H1 (cell line): ENCODE data around the gene THADA. TPM values are rescaled to one million over a fixed set of nuclear protein-coding genes. Genes with fewer than 3 reads are reported as not detected.

Source experiments
- CTCF ChIA-PET: fragments of 300-600 bp; sonication (Branson Sonifier 250); formaldehyde crosslinking; loops from one replicate; lab custom pipeline; 2021; ENCODE audit not compliant: partially characterized antibody; lab: Charles Lee
- POLR2A ChIA-PET: fragments of 300-600 bp; sonication (Branson Sonifier 250); formaldehyde crosslinking; loops from one replicate; lab custom pipeline; 2021; ENCODE audit warnings: inconsistent platforms; ENCODE audit not compliant: partially characterized antibody; lab: Charles Lee
- DNase-seq, 2 experiments: peaks; one replicate each; pipeline versions ENCODE4 v3.0.0 to v3.0.0-alpha.2; 2010 to 2022; ENCODE audit warnings: low spot score in 2 of 2, low read depth in 1 of 2, mixed read lengths in 1 of 2
- FAIRE-seq: peaks from 2 replicates; lab custom pipeline; 2011; peaks lifted over from hg19 to GRCh38; lab: Jason Lieb, UNC
- H2AFZ ChIP-seq: 2 replicates; pipeline ENCODE4 v1.8.1; 2012; ENCODE audit warnings: low read length, inconsistent platforms
- H2AK5ac ChIP-seq: 2 replicates; pipeline ENCODE4 v1.6.1; 2013; ENCODE audit warnings: low read depth, low read length
- H2BK120ac ChIP-seq: replicated peaks from 2 replicates; pipeline ENCODE3; 2013; ENCODE audit warnings: low read depth, low read length, inconsistent platforms
- H2BK12ac ChIP-seq: 2 replicates; pipeline ENCODE4 v1.6.1; 2013; ENCODE audit warnings: low read depth, low read length
- H2BK15ac ChIP-seq: 2 replicates; pipeline ENCODE4 v1.6.1; 2013; ENCODE audit warnings: low read length
- H2BK20ac ChIP-seq: 2 replicates; pipeline ENCODE4 v1.6.1; 2013; ENCODE audit warnings: low read length
- H2BK5ac ChIP-seq: 2 replicates; pipeline ENCODE4 v1.6.1; 2013; ENCODE audit warnings: low read depth, low read length
- H3K14ac ChIP-seq: 2 replicates; pipeline ENCODE4 v1.6.1; 2013; ENCODE audit warnings: inconsistent platforms; ENCODE audit not compliant: insufficient read length
- H3K18ac ChIP-seq: 2 replicates; pipeline ENCODE4 v1.6.1; 2013; ENCODE audit warnings: low read length; ENCODE audit errors: extremely low read depth
- H3K23ac ChIP-seq: 2 replicates; pipeline ENCODE4 v1.6.1; 2013; ENCODE audit warnings: inconsistent platforms; ENCODE audit not compliant: insufficient read length
- H3K23me2 ChIP-seq: 2 replicates; pipeline ENCODE4 v1.6.1; 2013; ENCODE audit warnings: low read depth, low read length
- H3K27ac ChIP-seq: 2 replicates; pipeline ENCODE4 v1.6.1; 2011; ENCODE audit warnings: low read depth, low read length, inconsistent platforms
- H3K27me3 ChIP-seq, 4 experiments: replicated peaks in 1 of 4; 1 replicate in 1 of 4; 2 replicates in 3 of 4; pipeline versions ENCODE4 v1.6.1 to v1.8.1; 2011 to 2013; ENCODE audit warnings: low read length in 3 of 4, mild to moderate bottlenecking in 3 of 4, inconsistent platforms in 2 of 4, mixed read lengths in 2 of 4, moderate library complexity in 1 of 4; ENCODE audit not compliant: control insufficient read depth in 3 of 4, insufficient read depth in 3 of 4; ENCODE audit errors: extremely low read depth in 1 of 4
- H3K36me3 ChIP-seq, 4 experiments: 2 replicates each; pipeline versions ENCODE4 v1.6.1 to v1.8.1; 2011 to 2013; ENCODE audit warnings: mild to moderate bottlenecking in 4 of 4, low read length in 3 of 4, moderate library complexity in 2 of 4, control low read depth in 1 of 4, inconsistent platforms in 1 of 4; ENCODE audit not compliant: insufficient read depth in 4 of 4, control insufficient read depth in 2 of 4
- H3K4ac ChIP-seq: replicated peaks from 2 replicates; pipeline ENCODE3; 2013; ENCODE audit warnings: low read length, low read depth, mixed read lengths, inconsistent platforms; ENCODE audit not compliant: insufficient read length
- H3K4me1 ChIP-seq, 4 experiments: replicated peaks in 1 of 4; 1 replicate in 1 of 4; 2 replicates in 3 of 4; pipeline versions ENCODE4 v1.6.1 to v1.8.1; 2011 to 2013; ENCODE audit warnings: low read length in 3 of 4, inconsistent platforms in 2 of 4, mixed read lengths in 1 of 4; ENCODE audit not compliant: insufficient read depth in 4 of 4, control insufficient read depth in 3 of 4
- H3K4me2 ChIP-seq, 2 experiments: 2 replicates each; pipeline versions ENCODE4 v1.6.1 to v1.8.1; 2011 to 2013; ENCODE audit warnings: low read depth in 2 of 2, low read length in 2 of 2, control low read depth in 1 of 2, inconsistent platforms in 1 of 2, mild to moderate bottlenecking in 1 of 2; ENCODE audit not compliant: insufficient read depth in 1 of 2
- H3K4me3 ChIP-seq, 4 experiments: fragments of 200-600, 300-600 bp in 1 of 4; sonication (generic), shearing (Covaris generic), sonication (Bioruptor Twin) in 1 of 4; 2 replicates each; pipeline versions ENCODE4 v1.5.1 to v1.8.1; 2011 to 2016; ENCODE audit warnings: low read length in 4 of 4, low read depth in 3 of 4, control low read depth in 2 of 4, inconsistent platforms in 2 of 4, mild to moderate bottlenecking in 2 of 4, mixed read lengths in 1 of 4, moderate library complexity in 1 of 4; ENCODE audit not compliant: insufficient read depth in 2 of 4; ENCODE audit errors: extremely low read depth in 1 of 4
- H3K56ac ChIP-seq: replicated peaks from 2 replicates; pipeline ENCODE3; 2013; ENCODE audit warnings: low read depth, mild to moderate bottlenecking, mixed read lengths, low read length, inconsistent platforms; ENCODE audit not compliant: insufficient read length
- H3K79me1 ChIP-seq: 2 replicates; pipeline ENCODE4 v1.6.1; 2013; ENCODE audit warnings: low read depth, low read length, control low read depth
- H3K79me2 ChIP-seq, 2 experiments: 2 replicates each; pipeline versions ENCODE4 v1.6.1 to v1.8.1; 2012 to 2013; ENCODE audit warnings: low read length in 2 of 2, mild to moderate bottlenecking in 2 of 2, inconsistent platforms in 1 of 2; ENCODE audit not compliant: insufficient read depth in 2 of 2, control insufficient read depth in 1 of 2
- H3K9ac ChIP-seq, 4 experiments: replicated peaks in 1 of 4; 1 replicate in 1 of 4; 2 replicates in 3 of 4; pipeline versions ENCODE4 v1.6.1 to v1.8.1; 2011 to 2013; ENCODE audit warnings: low read depth in 3 of 4, low read length in 3 of 4, control low read depth in 2 of 4, mild to moderate bottlenecking in 2 of 4, moderate library complexity in 2 of 4, inconsistent platforms in 1 of 4; ENCODE audit errors: extremely low read depth in 1 of 4
- H3K9me3 ChIP-seq, 2 experiments: 2 replicates each; pipeline versions ENCODE4 v1.6.1 to v1.8.1; 2012 to 2013; ENCODE audit warnings: mild to moderate bottlenecking in 2 of 2, moderate library complexity in 2 of 2, control low read depth in 1 of 2, inconsistent platforms in 1 of 2, low read depth in 1 of 2, low read length in 1 of 2, mixed read lengths in 1 of 2; ENCODE audit not compliant: insufficient read depth in 2 of 2
- H4K20me1 ChIP-seq, 2 experiments: replicated peaks in 1 of 2; 2 replicates each; pipeline versions ENCODE3 to v1.8.1; 2011 to 2013; ENCODE audit warnings: inconsistent platforms in 2 of 2, low read length in 2 of 2, mild to moderate bottlenecking in 1 of 2; ENCODE audit not compliant: insufficient read depth in 2 of 2, control insufficient read depth in 1 of 2
- H4K5ac ChIP-seq: 2 replicates; pipeline ENCODE4 v1.6.1; 2013; ENCODE audit warnings: low read length, low read depth, mixed read lengths, inconsistent platforms; ENCODE audit not compliant: insufficient read length
- H4K8ac ChIP-seq: 2 replicates; pipeline ENCODE4 v1.8.0; 2013; ENCODE audit warnings: mild to moderate bottlenecking, moderate library complexity, low read length, inconsistent platforms; ENCODE audit not compliant: insufficient read depth; ENCODE audit errors: extremely low read depth
- H4K91ac ChIP-seq: replicated peaks from 2 replicates; pipeline ENCODE3; 2013; ENCODE audit warnings: low read length, mixed read lengths, inconsistent platforms; ENCODE audit not compliant: insufficient read length
- CBX8 ChIP-seq: fragments of 300-800, 300-1000 bp; sonication (generic); IDR thresholded peaks from 2 replicates; pipeline ENCODE4 v1.7.1; 2016; ENCODE audit warnings: low read depth, low read length, borderline replicate concordance
- E2F6 ChIP-seq: IDR thresholded peaks from 2 replicates; pipeline ENCODE4 v1.6.1; 2012; ENCODE audit warnings: inconsistent platforms
- FOSL1 ChIP-seq: IDR thresholded peaks from 2 replicates; pipeline ENCODE4 v1.6.1; 2011; ENCODE audit warnings: mild to moderate bottlenecking, low read depth, low read length, moderate library complexity; ENCODE audit not compliant: insufficient read depth
- MAX ChIP-seq: IDR thresholded peaks from 2 replicates; pipeline ENCODE4 v1.6.1; 2012; ENCODE audit warnings: inconsistent platforms
- NANOG ChIP-seq: IDR thresholded peaks from 2 replicates; pipeline ENCODE4 v1.6.1; 2011; ENCODE audit warnings: low read length, low read depth, mild to moderate bottlenecking, inconsistent platforms; ENCODE audit not compliant: insufficient read depth, poor library complexity, severe bottlenecking
- POLR2AphosphoS5 ChIP-seq: IDR thresholded peaks from 2 replicates; pipeline ENCODE4 v1.6.1; 2011; ENCODE audit warnings: low read depth, low read length
- RBBP5 ChIP-seq: IDR thresholded peaks from 2 replicates; pipeline ENCODE4 v1.7.1; 2012; ENCODE audit warnings: low read depth, mild to moderate bottlenecking, inconsistent platforms, low read length, moderate library complexity, borderline replicate concordance
- SIN3A ChIP-seq, 2 experiments: IDR thresholded peaks in 1 of 2; conservative IDR thresholded peaks in 1 of 2; 2 replicates each; pipeline ENCODE4 v1.6.1; 2011 to 2012; ENCODE audit warnings: low read length in 2 of 2, improper control_type of control experiment in 1 of 2, low read depth in 1 of 2, mild to moderate bottlenecking in 1 of 2
- SIX5 ChIP-seq: IDR thresholded peaks from 2 replicates; pipeline ENCODE4 v1.6.1; 2011; ENCODE audit warnings: mild to moderate bottlenecking, low read depth, low read length
- SUZ12 ChIP-seq: fragments of 200-600 bp; sonication (generic); IDR thresholded peaks from 2 replicates; pipeline ENCODE4 v1.6.1; 2012; ENCODE audit warnings: mild to moderate bottlenecking, inconsistent platforms, low read length, moderate library complexity, mixed read lengths
- WGBS, 2 experiments: shearing (Covaris generic) in 1 of 2; methylation state at CpG; one replicate each; pipeline versions ENCODE4 v1.1.6 to v1.1.7; 2013 to 2015; ENCODE audit warnings: low lambda C conversion rate in 2 of 2, mixed read lengths in 2 of 2, inconsistent platforms in 1 of 2, low coverage in 1 of 2, missing lambda C conversion rate in 1 of 2; ENCODE audit not compliant: insufficient replicate concordance in 2 of 2, insufficient coverage in 1 of 2, insufficient read length in 1 of 2; ENCODE audit errors: extremely low coverage in 1 of 2, missing lambda C conversion rate in 1 of 2; 5-methylcytosine and 5-hydroxymethylcytosine counted together
- polyA plus RNA-seq, 7 experiments: library from polyadenylated mRNA; depleted of rRNA in 3 of 7; stranded (reverse) in 5 of 7; unstranded in 2 of 7; fragments of >200 nt in 5 of 7; fragments of 200-250 nt in 2 of 7; gene quantifications; 1 replicate in 5 of 7; 2 replicates in 1 of 7; 4 replicates in 1 of 7; pipeline versions ENCODE4 v1.2.1 to v1.2.3, GENCODE V29; 2011 to 2013; ENCODE audit warnings: missing spikeins in 2 of 7, mixed read lengths in 2 of 7
- total RNA-seq: library from RNA; stranded (reverse); fragmentation: NEBNext Ultra II Directional; extraction: Animal tissue kit (Norgen Biotek cat#: 25700); gene quantifications from 2 replicates; pipeline ENCODE4 v1.2.1, GENCODE V29; 2021

THADA gene
- total and polyA plus RNA-seq, 2 of the 8 experiments (the other 6 are each of a cell fraction or from before 2014, with no cell fraction given): 22.4 to 26.8 TPM

GRCh38 chr2:43225093-43225787 is 370.6 kb downstream of the THADA start:
- H3K4ac ChIP-seq: peak overlapping the region; percentile 41
- H2AFZ ChIP-seq: no peak overlapping the region
- peaks cover 3% of the 10 kb centered on the region for H3K23me2 ChIP-seq
- H4K5ac ChIP-seq: peak overlapping the region; percentile 91
- no peak overlapping the region for H2BK15ac ChIP-seq
- no peak overlapping the region for H2BK20ac ChIP-seq
- no peak overlapping the region for H3K14ac ChIP-seq
- H2BK120ac ChIP-seq: peak overlapping the region; percentile 29
- H4K20me1 ChIP-seq: peaks cover 11% of the 10 kb centered on the region in 2 experiments
- H3K79me1 ChIP-seq: no peaks in the 10 kb centered on the region
- H4K8ac ChIP-seq: peak overlapping the region; percentile 76
- peak overlapping the region; percentile 85 for H4K91ac ChIP-seq
- ChIA-PET CTCF (interaction anchor here (0.9 to 7.4 kb wide), 21 partner anchors 10 to 395 kb away, joined by 3 to 91 read pairs (median 4); no protein-coding TSS in a partner anchor), POLR2A (interaction anchor here (1.0 to 8.6 kb wide), 9 partner anchors 10 to 98 kb away, joined by 3 to 52 read pairs (median 5); no protein-coding TSS in a partner anchor)
- H3K4me2 ChIP-seq: peak overlapping the region; percentile 78 to 80
- H3K23ac ChIP-seq: no peak overlapping the region
- H3K18ac ChIP-seq: peak overlapping the region; percentile 75; the same call in 1 of the 2 replicates
- peaks cover 17 to 60% of the 10 kb centered on the region in 2 experiments for H3K79me2 ChIP-seq
- no peak for FAIRE-seq
- DNase-seq: no peak
- H3K56ac ChIP-seq: peak overlapping the region; percentile 43
- peaks cover 8 to 22% (median 17%) of the 10 kb centered on the region in 4 experiments; a peak in 6 of 7 replicates for H3K4me1 ChIP-seq
- 4% methylated on average over 50 of the region's 74 CpGs; no CpG with 5 or more reads in 1 of the 2 experiments for WGBS, 2 experiments
- H3K9ac ChIP-seq: peak overlapping the region; percentile 48 to 85 (median 78); a peak in 6 of 7 replicates
- H2BK5ac ChIP-seq: peak overlapping the region; percentile 87; the same call in 1 of the 2 replicates
- H3K27me3 ChIP-seq: no peaks in the 10 kb centered on the region
- no peak overlapping the region for H2BK12ac ChIP-seq
- H3K36me3 ChIP-seq: peaks cover 2 to 35% (median 17%) of the 10 kb centered on the region in 4 experiments; a peak in 6 of 8 replicates
- H3K9me3 ChIP-seq: no peaks in the 10 kb centered on the region
- H3K27ac ChIP-seq: peak overlapping the region; percentile 64; the same call in 1 of the 2 replicates
- H3K4me3 ChIP-seq: peak overlapping the region; percentile 68 to 88 (median 85)
- H2AK5ac ChIP-seq: no peak overlapping the region
- TF ChIP-seq RBBP5: peak; percentile 12; the same call in 1 of the 2 replicates
- peak; percentile 94 for TF ChIP-seq MAX
- TF ChIP-seq NANOG: no peak
- TF ChIP-seq POLR2AphosphoS5: peak; percentile 59; the same call in 1 of the 2 replicates
- no peak for TF ChIP-seq SIX5
- TF ChIP-seq CBX8: no peak
- no peak for TF ChIP-seq SIN3A (conservative IDR thresholded peaks at IDR 0.05 in 1 of 2, IDR thresholded peaks at IDR 0.05 in 1 of 2; ENCODE audit: low read depth in 1 of 2, low read length in 2 of 2)
- TF ChIP-seq FOSL1: no peak
- TF ChIP-seq SUZ12: no peak
- TF ChIP-seq E2F6: peak; percentile 75
